Central memory CD8-positive, alpha-beta T cell (primary cell): Measurements from ENCODE around the gene MYOZ2.
A peak's percentile ranks its signal among the peaks of the same experiment; 100 is the strongest.

Experiments
- ATAC-seq: fragments of 150-1000 bp; cut with Tn5 transposase; replicated peaks from 2 replicates; pipeline ENCODE4 v1.10.0; 2022; ENCODE audit warnings: mild to moderate bottlenecking, moderate FRiP score, moderate number of reproducible peaks; ENCODE audit not compliant: poor library complexity, severe bottlenecking; ENCODE audit errors: extremely low read depth
- DNase-seq, 2 donors: peaks; one replicate each; pipeline ENCODE4 v3.0.0; 2021; ENCODE audit warnings: low spot score in 2 of 2
- H3K27ac Mint-ChIP-seq: one replicate; pipeline ENCODE4 v1.8.0; 2022; ENCODE audit warnings: low read depth, mild to moderate bottlenecking, moderate library complexity, mixed read lengths
- H3K27me3 Mint-ChIP-seq: one replicate; pipeline ENCODE4 v1.8.0; 2022; ENCODE audit warnings: mixed read lengths
- H3K36me3 Mint-ChIP-seq: one replicate; pipeline ENCODE4 v1.8.0; 2022; ENCODE audit warnings: mild to moderate bottlenecking, moderate library complexity, mixed read lengths; ENCODE audit not compliant: insufficient read depth
- H3K4me1 Mint-ChIP-seq: one replicate; pipeline ENCODE4 v1.8.0; 2022; ENCODE audit warnings: mixed read lengths
- H3K4me3 Mint-ChIP-seq: one replicate; pipeline ENCODE4 v1.8.0; 2022; ENCODE audit warnings: mild to moderate bottlenecking, moderate library complexity, mixed read lengths
- H3K9me3 Mint-ChIP-seq: one replicate; pipeline ENCODE4 v1.8.0; 2022; ENCODE audit warnings: mixed read lengths

MYOZ2 gene

GRCh38 chr4:119135721-119136121 is at the start of gene MYOZ2:
Gene MYOZ2, plus strand, starts transcription at chr4:119135832. Its CDS starts 694 bp downstream, at chr4:119136526.
- ATAC-seq (no peak), DNase-seq (no peak)
- Mint-ChIP-seq H3K27ac (no peak within 1 kb of the TSS), H3K4me3 (no peak within 1 kb of the TSS), H3K9me3 (no peaks in the 10 kb centered on the region), H3K36me3 (no peaks in the 10 kb centered on the region), H3K27me3 (peaks cover 26% of the 10 kb centered on the region), H3K4me1 (peaks cover 16% of the 10 kb centered on the region)

GRCh38 chr4:119087121-119087520 is 48.5 kb upstream of the MYOZ2 start:
- no peaks in the 10 kb centered on the region for H3K4me1 Mint-ChIP-seq
- no peak overlapping the region for H3K27ac Mint-ChIP-seq
- no peak overlapping the region for H3K4me3 Mint-ChIP-seq
- ATAC-seq: no peak
- no peaks in the 10 kb centered on the region for H3K36me3 Mint-ChIP-seq
- no peaks in the 10 kb centered on the region for H3K9me3 Mint-ChIP-seq
- no peak for DNase-seq
- H3K27me3 Mint-ChIP-seq: no peaks in the 10 kb centered on the region

DNA sequence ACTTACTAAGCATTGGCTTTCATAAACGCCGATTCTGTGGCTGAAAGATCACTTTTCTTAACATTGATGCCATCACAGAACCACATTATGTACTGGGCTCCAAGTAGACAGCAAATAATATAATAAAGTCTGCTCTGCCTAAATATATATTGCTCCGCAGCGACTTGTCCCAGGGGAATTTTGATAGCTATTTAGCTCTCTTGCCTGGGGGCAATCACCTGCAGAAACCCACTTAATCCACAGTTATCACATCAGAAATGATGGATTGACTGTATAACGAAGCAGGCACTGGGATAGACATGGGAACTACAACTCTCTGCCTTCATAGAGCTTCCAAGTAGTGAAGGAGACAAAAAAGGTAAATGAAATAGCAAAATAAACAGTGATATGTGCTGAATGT is 48.0 kb upstream of the MYOZ2 start:
- DNase-seq (no peak), ATAC-seq (no peak)
- H3K9me3 Mint-ChIP-seq: no peaks in the 10 kb centered on the region
- no peak overlapping the region for H3K4me3 Mint-ChIP-seq
- H3K4me1 Mint-ChIP-seq: no peaks in the 10 kb centered on the region
- no peaks in the 10 kb centered on the region for H3K36me3 Mint-ChIP-seq
- no peak overlapping the region for H3K27ac Mint-ChIP-seq
- no peaks in the 10 kb centered on the region for H3K27me3 Mint-ChIP-seq

DNA sequence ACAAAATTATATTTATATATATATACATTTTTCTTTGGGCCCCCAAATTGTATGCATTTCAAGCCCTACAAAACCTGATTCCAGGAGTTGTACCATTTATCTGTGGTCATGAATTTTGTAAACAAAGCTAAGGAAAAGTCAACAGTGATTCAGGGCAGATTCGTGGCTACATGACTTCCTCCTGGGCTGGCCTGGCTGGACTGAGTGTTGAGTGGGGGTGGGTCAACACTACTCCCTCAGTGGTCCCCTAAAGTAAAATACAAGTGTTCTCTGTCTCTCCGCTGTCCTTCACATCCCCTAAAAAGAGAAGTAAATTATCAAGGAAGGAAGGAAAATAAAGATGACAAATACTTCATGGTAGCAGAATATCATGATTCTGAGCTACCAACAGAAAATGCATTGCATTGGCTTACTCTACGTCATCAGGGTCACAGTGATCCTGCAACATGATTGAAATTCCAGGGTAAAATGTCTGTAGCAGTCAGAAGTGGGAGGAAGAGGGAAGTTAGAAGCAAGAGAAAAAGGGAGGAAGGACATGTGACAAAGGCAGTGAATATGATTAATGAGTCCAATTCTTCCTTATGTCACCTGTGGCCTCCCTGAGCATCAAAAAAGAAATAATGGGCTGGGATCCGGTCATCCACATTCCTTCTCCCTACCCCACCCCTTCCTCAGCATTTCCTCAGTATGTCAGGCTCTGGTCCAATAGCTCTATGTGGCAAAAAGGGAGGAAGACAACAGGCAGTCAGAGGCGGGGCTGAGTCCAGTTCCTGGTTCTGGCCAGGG is 42.4 kb upstream of the MYOZ2 start:
- no peak overlapping the region for H3K27ac Mint-ChIP-seq
- H3K9me3 Mint-ChIP-seq: no peaks in the 10 kb centered on the region
- peaks cover 20% of the 10 kb centered on the region for H3K27me3 Mint-ChIP-seq
- H3K36me3 Mint-ChIP-seq: no peaks in the 10 kb centered on the region
- DNase-seq (no peak), ATAC-seq (no peak)
- no peak overlapping the region for H3K4me3 Mint-ChIP-seq
- H3K4me1 Mint-ChIP-seq: peaks cover 9% of the 10 kb centered on the region

DNA sequence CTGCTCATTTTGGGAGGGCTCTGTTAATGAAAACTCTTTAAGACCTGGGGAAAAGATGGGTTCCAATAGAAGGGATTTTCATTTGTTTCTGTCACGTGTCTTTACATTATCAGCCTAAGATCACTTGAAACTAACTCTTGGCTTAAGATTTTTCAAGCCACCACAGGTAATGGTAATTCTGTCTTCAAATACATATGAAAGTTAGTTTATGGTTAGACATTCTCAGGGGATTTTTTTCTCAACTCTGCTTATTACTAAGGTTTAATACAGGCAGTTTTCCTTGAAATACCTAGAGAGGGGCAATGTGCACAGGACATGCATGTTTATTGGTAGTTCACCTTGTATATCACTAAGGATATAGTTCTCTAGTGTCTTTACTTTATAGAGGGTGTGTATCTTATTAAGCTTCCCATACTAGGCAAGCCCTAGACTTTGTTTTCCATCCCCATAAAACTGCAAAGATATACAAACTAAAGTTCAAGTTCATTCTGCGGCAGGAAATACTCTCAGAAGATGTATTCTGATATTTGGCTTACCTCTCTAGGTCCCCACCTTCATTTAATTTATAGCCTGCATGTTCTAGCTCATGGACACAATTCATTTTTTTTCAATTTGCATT is 38.2 kb upstream of the MYOZ2 start:
- H3K4me3 Mint-ChIP-seq: peak overlapping the region; percentile 66
- peak overlapping the region; percentile 77 for H3K27ac Mint-ChIP-seq
- peaks cover 36% of the 10 kb centered on the region for H3K27me3 Mint-ChIP-seq
- ATAC-seq (no peak), DNase-seq (no peak)
- no peaks in the 10 kb centered on the region for H3K36me3 Mint-ChIP-seq
- no peaks in the 10 kb centered on the region for H3K9me3 Mint-ChIP-seq
- peaks cover 9% of the 10 kb centered on the region for H3K4me1 Mint-ChIP-seq

- H3K9me3 Mint-ChIP-seq: no peaks in the 10 kb centered on the region
- H3K36me3 Mint-ChIP-seq: no peaks in the 10 kb centered on the region
- H3K27me3 Mint-ChIP-seq: peaks cover 36% of the 10 kb centered on the region
- no peak for ATAC-seq
- DNase-seq: no peak
- no peak overlapping the region for H3K4me3 Mint-ChIP-seq
- H3K4me1 Mint-ChIP-seq: peaks cover 9% of the 10 kb centered on the region
- no peak overlapping the region for H3K27ac Mint-ChIP-seq
These were observed 37.3 kb upstream of the MYOZ2 start for GRCh38 chr4:119098306-119098705.

GRCh38 chr4:119099227-119099810 is 36.3 kb upstream of the MYOZ2 start:
- no peak for DNase-seq
- H3K27me3 Mint-ChIP-seq: peaks cover 36% of the 10 kb centered on the region

GRCh38 chr4:119100655-119101054 is 35.0 kb upstream of the MYOZ2 start:
- Mint-ChIP-seq H3K4me1 (peaks cover 9% of the 10 kb centered on the region), H3K9me3 (no peaks in the 10 kb centered on the region), H3K27ac (peak overlapping the region; percentile 70), H3K27me3 (peaks cover 25% of the 10 kb centered on the region), H3K36me3 (no peaks in the 10 kb centered on the region), H3K4me3 (no peak overlapping the region)
- DNase-seq (no peak), ATAC-seq (no peak)

More at GRCh38 chr4:119099227-119099810, 36.3 kb upstream of the MYOZ2 start:
- H3K4me3 Mint-ChIP-seq: no peak overlapping the region
- no peak overlapping the region for H3K27ac Mint-ChIP-seq
- no peaks in the 10 kb centered on the region for H3K36me3 Mint-ChIP-seq
- no peaks in the 10 kb centered on the region for H3K9me3 Mint-ChIP-seq
- no peak for ATAC-seq
- H3K4me1 Mint-ChIP-seq: peaks cover 9% of the 10 kb centered on the region

DNA sequence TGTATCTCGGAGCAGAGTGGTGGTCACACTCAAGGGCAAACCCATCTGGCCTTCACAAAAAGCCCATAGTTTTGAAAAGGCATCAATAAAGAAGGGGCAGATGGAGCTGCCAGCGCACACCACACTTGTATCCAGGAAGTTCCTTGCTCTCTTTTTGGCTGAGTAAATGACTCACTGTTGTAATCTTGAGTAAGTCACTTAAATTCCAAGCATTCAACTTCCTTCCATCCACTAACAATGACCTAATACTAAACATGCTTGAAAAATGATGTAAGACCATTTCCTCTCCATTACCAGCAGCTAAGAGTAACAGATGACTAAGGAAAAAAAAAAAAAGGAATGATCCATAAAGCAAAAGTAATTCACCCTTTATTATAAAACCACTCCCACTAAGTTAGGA is 32.4 kb upstream of the MYOZ2 start:
- Mint-ChIP-seq H3K4me3 (no peak overlapping the region), H3K4me1 (no peaks in the 10 kb centered on the region), H3K36me3 (no peaks in the 10 kb centered on the region), H3K27me3 (peaks cover 33% of the 10 kb centered on the region), H3K27ac (no peak overlapping the region), H3K9me3 (no peaks in the 10 kb centered on the region)
- ATAC-seq (no peak), DNase-seq (no peak)

GRCh38 chr4:119104644-119105273 is 30.9 kb upstream of the MYOZ2 start:
- no peaks in the 10 kb centered on the region for H3K9me3 Mint-ChIP-seq

DNA sequence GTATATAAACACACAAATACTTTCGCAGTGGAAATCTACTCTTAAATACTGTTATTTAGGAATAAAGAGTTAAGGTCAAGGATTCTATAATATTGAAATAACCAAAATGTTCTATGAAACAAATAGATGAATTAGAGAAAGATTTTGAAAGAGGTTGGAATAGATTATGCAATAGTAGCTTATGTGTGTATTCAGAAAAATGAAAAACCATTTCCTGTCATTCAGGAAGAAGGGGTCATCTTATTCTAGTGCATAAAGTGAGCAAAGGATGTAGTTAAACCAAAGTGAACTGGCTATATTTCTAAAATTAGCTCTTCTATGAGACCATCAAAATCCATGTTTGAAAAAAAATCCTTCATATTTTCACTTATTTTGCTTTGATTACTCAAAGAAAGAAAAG is 30.0 kb upstream of the MYOZ2 start:
- Mint-ChIP-seq H3K4me3 (no peak overlapping the region), H3K27ac (no peak overlapping the region), H3K9me3 (no peaks in the 10 kb centered on the region), H3K4me1 (no peaks in the 10 kb centered on the region), H3K36me3 (no peaks in the 10 kb centered on the region), H3K27me3 (peaks cover 40% of the 10 kb centered on the region)
- DNase-seq (no peak), ATAC-seq (no peak)

More at GRCh38 chr4:119104644-119105273, 30.9 kb upstream of the MYOZ2 start:
- H3K36me3 Mint-ChIP-seq: no peaks in the 10 kb centered on the region
- no peak overlapping the region for H3K4me3 Mint-ChIP-seq
- ATAC-seq (no peak), DNase-seq (no peak)
- no peak overlapping the region for H3K27ac Mint-ChIP-seq
- peaks cover 44% of the 10 kb centered on the region for H3K27me3 Mint-ChIP-seq
- no peaks in the 10 kb centered on the region for H3K4me1 Mint-ChIP-seq

DNA sequence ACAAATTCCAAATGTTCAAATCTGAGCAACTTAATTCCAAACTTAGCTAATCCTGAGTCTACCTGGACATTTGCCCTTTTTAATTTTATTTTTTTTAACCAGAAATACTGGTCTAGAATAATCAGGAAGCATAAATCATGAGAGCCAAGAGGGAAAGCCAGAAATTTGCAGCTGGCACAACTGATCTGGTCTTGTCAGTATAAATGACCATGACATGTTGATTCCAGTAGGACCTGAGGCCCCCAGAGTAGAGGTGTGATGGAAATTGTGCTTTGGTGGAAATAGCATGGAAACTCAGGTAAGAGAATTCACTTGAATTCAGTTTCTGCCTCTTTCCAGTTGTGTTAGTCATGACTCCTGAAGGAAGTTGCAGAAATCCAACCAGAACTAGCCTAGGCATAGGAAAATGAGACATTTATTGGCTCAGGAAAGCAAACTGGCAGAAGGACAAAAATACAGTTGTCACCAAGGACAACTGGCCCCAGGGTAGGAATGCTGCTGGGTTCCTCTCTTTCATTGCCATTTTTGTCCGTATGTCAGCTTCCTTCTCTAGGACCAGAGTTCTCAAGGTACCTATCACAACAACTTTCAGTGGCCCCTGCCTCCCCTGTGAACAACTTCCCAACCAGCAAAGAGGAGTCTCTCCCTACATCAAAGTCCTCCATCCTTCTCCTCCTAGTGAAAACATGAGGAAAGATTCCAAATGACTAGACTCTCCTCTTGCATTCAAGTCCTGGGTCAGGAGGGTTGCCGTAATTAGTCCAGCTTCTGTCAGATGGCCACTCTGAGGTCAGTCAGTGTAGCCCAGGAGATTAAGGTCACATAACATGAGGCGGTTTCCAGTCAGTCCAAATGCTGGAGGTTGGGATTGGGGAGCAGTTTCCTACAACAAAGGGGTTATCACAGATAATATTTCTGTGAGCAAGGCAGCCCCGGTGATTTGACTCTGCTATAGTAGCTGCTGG is 29.3 kb upstream of the MYOZ2 start:
- H3K36me3 Mint-ChIP-seq: no peaks in the 10 kb centered on the region
- no peak overlapping the region for H3K4me3 Mint-ChIP-seq
- ATAC-seq (no peak), DNase-seq (no peak)
- no peaks in the 10 kb centered on the region for H3K4me1 Mint-ChIP-seq
- H3K27ac Mint-ChIP-seq: no peak overlapping the region
- no peaks in the 10 kb centered on the region for H3K9me3 Mint-ChIP-seq
- peaks cover 33% of the 10 kb centered on the region for H3K27me3 Mint-ChIP-seq
